K562 (cell line): ENCODE data around the gene OXSR1. TPM values are rescaled to one million over a fixed set of nuclear protein-coding genes. Genes with fewer than 3 reads are reported as not detected.

Experiments used
- CHD2 ChIP-seq: IDR thresholded peaks from 2 replicates; pipeline ENCODE4 v1.6.1; 2011; ENCODE audit warnings: low read depth, low read length
- COPS2 ChIP-seq: fragments of 450-650 bp; conservative IDR thresholded peaks from 2 replicates; pipeline ENCODE4 v1.6.1; 2016; ENCODE audit warnings: mild to moderate bottlenecking, moderate library complexity
- ELF2 ChIP-seq: fragments of 250-450 bp; sonication (Bioruptor Pico); IDR thresholded peaks from 2 replicates; pipeline ENCODE4 v1.5.0; 2021; ENCODE audit warnings: mild to moderate bottlenecking
- JUN ChIP-seq, 2 experiments: sonication (generic) in 1 of 2; formaldehyde crosslinking in 1 of 2; IDR thresholded peaks; 2 replicates each; pipeline versions ENCODE4 v1.6.1 to v1.8.0; 2012 to 2022; ENCODE audit warnings: borderline replicate concordance in 2 of 2, mild to moderate bottlenecking in 2 of 2, improper control_type of control experiment in 1 of 2, low read depth in 1 of 2, low read length in 1 of 2, missing genetic modification reagents in 1 of 2
- NCOR1 ChIP-seq: fragments of 450-650 bp; IDR thresholded peaks from 2 replicates; pipeline ENCODE4 v1.6.1; 2016; ENCODE audit warnings: mild to moderate bottlenecking, moderate library complexity
- NELFE ChIP-seq: IDR thresholded peaks from 2 replicates; pipeline ENCODE4 v1.6.1; 2011; ENCODE audit warnings: mild to moderate bottlenecking; ENCODE audit not compliant: insufficient read depth, insufficient read length
- NFE2L1 ChIP-seq: fragments of 450-650 bp; IDR thresholded peaks from 2 replicates; pipeline ENCODE4 v1.6.1; 2016; ENCODE audit warnings: missing genetic modification characterization, low read depth, mild to moderate bottlenecking, missing compliant biosample characterization, moderate library complexity, borderline replicate concordance
- NFRKB ChIP-seq: fragments of 450-650 bp; IDR thresholded peaks from 2 replicates; pipeline ENCODE4 v1.6.1; 2016; ENCODE audit warnings: low read depth
- NR2F6 ChIP-seq: fragments of 450-650 bp; formaldehyde crosslinking; IDR thresholded peaks from 2 replicates; pipeline ENCODE4 v1.4.0; 2020; ENCODE audit warnings: mild to moderate bottlenecking
- RBBP5 ChIP-seq: fragments of 200-600 bp; sonication (generic); IDR thresholded peaks from 2 replicates; pipeline ENCODE4 v1.6.1; 2012; ENCODE audit warnings: borderline replicate concordance, mild to moderate bottlenecking, low read length, control low read depth, inconsistent platforms; ENCODE audit not compliant: insufficient read depth, poor library complexity, severe bottlenecking
- RBM39 ChIP-seq: fragments of 200-400 bp; formaldehyde crosslinking; optimal IDR thresholded peaks from 2 replicates; pipeline ENCODE3; 2018; ENCODE audit warnings: low read depth, low read length
- TAF9B ChIP-seq: fragments of 450-650 bp; IDR thresholded peaks from 2 replicates; pipeline ENCODE4 v1.6.1; 2018; ENCODE audit warnings: mild to moderate bottlenecking; ENCODE audit not compliant: partially characterized antibody
- ZNF212 ChIP-seq: fragments of 450-650 bp; formaldehyde crosslinking; IDR thresholded peaks from 2 replicates; pipeline ENCODE4 v1.4.0; 2020; ENCODE audit warnings: mild to moderate bottlenecking
- ZNF347 ChIP-seq: fragments of 450-650 bp; formaldehyde crosslinking; IDR thresholded peaks from 2 replicates; pipeline ENCODE4 v1.4.0; 2020; ENCODE audit warnings: low read depth, mild to moderate bottlenecking, moderate library complexity
- polyA plus RNA-seq, 8 experiments: library from polyadenylated mRNA; depleted of rRNA in 4 of 8; stranded (reverse) in 5 of 8; unstranded in 3 of 8; fragments of >200 nt; fragmentation: Nextera tagmentation in 2 of 8; fragmentation: Illumina TruSeq in 1 of 8; extraction: Ambion mirVana in 2 of 8; extraction: Trizol in 1 of 8; gene quantifications; 2 replicates each; pipeline versions ENCODE4 v1.2.1 to v1.2.3, GENCODE V29; 2011 to 2014; ENCODE audit warnings: inconsistent platforms in 1 of 8, missing spikeins in 1 of 8
- total RNA-seq, 7 experiments: library from RNA; depleted of rRNA in 6 of 7; stranded (reverse); fragments of >200 nt in 6 of 7; fragmentation: Illumina TruSeq in 2 of 7; extraction: Trizol in 2 of 7; gene quantifications; 2 replicates each; pipeline versions ENCODE4 v1.2.1 to v1.2.3, GENCODE V29; 2011 to 2021; ENCODE audit warnings: low replicate concordance in 1 of 7
- TF ChIP-seq, protein P1 (sequence below): fragments of 150-350 bp; conservative IDR thresholded peaks from 2 replicates; pipeline ENCODE4 v1.6.1; 2014; ENCODE audit warnings: low read length
- TF ChIP-seq, protein P2 (sequence below): fragments of 200-600 bp; sonication (generic); IDR thresholded peaks from one replicate; pipeline ENCODE4 v1.6.1; 2012; ENCODE audit warnings: mild to moderate bottlenecking, low read depth, low read length, inconsistent platforms

OXSR1 gene
- total and polyA plus RNA-seq, 9 of the 15 experiments (the other 6 are each of a cell fraction or from before 2014, with no cell fraction given), result 15.7 to 87.6 (median 48.7) TPM

DNA sequence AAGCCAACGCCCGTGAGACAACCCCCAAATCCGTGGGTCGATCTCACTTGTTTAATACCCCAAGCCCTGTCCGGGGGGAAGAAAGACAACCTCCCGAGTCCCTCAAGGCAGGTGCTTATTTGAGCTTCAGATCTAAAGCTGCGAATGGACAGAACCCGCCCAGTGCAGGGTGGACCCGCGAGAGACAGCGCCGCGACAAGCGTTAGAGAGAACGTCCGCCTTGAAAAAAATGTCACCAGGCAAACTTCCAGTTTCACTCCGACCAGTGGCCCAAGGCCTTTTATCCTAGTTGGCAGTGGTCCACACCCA lies 740 bp upstream of the OXSR1 start (continued):
- TF ChIP-seq NELFE (no peak), ELF2 (CRISPR knock-in tag) (no peak), JUN (IDR thresholded peaks at IDR 0.05; ENCODE audit: borderline replicate concordance, low read depth, low read length) (no peak), JUN (CRISPR knock-in tag; IDR thresholded peaks at IDR 0.05; ENCODE audit: borderline replicate concordance) (no peak), NFRKB (0 out of 2 replicates have a peak, but pooled peaks have one; percentile 39), TAF9B (peak; percentile 71), ZNF347 (no peak), RBBP5 (no peak), RBM39 (no peak), ZNF212 (CRISPR knock-in tag) (no peak), NFE2L1 (tag) (no peak), COPS2 (no peak), NR2F6 (CRISPR knock-in tag) (no peak), CHD2 (0 out of 2 replicates have a peak, but pooled peaks have one; percentile 14), NCOR1 (no peak)
- TF ChIP-seq, protein P1, sequence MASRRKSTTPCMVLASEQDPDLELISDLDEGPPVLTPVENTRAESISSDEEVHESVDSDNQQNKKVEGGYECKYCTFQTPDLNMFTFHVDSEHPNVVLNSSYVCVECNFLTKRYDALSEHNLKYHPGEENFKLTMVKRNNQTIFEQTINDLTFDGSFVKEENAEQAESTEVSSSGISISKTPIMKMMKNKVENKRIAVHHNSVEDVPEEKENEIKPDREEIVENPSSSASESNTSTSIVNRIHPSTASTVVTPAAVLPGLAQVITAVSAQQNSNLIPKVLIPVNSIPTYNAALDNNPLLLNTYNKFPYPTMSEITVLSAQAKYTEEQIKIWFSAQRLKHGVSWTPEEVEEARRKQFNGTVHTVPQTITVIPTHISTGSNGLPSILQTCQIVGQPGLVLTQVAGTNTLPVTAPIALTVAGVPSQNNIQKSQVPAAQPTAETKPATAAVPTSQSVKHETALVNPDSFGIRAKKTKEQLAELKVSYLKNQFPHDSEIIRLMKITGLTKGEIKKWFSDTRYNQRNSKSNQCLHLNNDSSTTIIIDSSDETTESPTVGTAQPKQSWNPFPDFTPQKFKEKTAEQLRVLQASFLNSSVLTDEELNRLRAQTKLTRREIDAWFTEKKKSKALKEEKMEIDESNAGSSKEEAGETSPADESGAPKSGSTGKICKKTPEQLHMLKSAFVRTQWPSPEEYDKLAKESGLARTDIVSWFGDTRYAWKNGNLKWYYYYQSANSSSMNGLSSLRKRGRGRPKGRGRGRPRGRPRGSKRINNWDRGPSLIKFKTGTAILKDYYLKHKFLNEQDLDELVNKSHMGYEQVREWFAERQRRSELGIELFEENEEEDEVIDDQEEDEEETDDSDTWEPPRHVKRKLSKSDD, result no peak
- TF ChIP-seq, protein P2, sequence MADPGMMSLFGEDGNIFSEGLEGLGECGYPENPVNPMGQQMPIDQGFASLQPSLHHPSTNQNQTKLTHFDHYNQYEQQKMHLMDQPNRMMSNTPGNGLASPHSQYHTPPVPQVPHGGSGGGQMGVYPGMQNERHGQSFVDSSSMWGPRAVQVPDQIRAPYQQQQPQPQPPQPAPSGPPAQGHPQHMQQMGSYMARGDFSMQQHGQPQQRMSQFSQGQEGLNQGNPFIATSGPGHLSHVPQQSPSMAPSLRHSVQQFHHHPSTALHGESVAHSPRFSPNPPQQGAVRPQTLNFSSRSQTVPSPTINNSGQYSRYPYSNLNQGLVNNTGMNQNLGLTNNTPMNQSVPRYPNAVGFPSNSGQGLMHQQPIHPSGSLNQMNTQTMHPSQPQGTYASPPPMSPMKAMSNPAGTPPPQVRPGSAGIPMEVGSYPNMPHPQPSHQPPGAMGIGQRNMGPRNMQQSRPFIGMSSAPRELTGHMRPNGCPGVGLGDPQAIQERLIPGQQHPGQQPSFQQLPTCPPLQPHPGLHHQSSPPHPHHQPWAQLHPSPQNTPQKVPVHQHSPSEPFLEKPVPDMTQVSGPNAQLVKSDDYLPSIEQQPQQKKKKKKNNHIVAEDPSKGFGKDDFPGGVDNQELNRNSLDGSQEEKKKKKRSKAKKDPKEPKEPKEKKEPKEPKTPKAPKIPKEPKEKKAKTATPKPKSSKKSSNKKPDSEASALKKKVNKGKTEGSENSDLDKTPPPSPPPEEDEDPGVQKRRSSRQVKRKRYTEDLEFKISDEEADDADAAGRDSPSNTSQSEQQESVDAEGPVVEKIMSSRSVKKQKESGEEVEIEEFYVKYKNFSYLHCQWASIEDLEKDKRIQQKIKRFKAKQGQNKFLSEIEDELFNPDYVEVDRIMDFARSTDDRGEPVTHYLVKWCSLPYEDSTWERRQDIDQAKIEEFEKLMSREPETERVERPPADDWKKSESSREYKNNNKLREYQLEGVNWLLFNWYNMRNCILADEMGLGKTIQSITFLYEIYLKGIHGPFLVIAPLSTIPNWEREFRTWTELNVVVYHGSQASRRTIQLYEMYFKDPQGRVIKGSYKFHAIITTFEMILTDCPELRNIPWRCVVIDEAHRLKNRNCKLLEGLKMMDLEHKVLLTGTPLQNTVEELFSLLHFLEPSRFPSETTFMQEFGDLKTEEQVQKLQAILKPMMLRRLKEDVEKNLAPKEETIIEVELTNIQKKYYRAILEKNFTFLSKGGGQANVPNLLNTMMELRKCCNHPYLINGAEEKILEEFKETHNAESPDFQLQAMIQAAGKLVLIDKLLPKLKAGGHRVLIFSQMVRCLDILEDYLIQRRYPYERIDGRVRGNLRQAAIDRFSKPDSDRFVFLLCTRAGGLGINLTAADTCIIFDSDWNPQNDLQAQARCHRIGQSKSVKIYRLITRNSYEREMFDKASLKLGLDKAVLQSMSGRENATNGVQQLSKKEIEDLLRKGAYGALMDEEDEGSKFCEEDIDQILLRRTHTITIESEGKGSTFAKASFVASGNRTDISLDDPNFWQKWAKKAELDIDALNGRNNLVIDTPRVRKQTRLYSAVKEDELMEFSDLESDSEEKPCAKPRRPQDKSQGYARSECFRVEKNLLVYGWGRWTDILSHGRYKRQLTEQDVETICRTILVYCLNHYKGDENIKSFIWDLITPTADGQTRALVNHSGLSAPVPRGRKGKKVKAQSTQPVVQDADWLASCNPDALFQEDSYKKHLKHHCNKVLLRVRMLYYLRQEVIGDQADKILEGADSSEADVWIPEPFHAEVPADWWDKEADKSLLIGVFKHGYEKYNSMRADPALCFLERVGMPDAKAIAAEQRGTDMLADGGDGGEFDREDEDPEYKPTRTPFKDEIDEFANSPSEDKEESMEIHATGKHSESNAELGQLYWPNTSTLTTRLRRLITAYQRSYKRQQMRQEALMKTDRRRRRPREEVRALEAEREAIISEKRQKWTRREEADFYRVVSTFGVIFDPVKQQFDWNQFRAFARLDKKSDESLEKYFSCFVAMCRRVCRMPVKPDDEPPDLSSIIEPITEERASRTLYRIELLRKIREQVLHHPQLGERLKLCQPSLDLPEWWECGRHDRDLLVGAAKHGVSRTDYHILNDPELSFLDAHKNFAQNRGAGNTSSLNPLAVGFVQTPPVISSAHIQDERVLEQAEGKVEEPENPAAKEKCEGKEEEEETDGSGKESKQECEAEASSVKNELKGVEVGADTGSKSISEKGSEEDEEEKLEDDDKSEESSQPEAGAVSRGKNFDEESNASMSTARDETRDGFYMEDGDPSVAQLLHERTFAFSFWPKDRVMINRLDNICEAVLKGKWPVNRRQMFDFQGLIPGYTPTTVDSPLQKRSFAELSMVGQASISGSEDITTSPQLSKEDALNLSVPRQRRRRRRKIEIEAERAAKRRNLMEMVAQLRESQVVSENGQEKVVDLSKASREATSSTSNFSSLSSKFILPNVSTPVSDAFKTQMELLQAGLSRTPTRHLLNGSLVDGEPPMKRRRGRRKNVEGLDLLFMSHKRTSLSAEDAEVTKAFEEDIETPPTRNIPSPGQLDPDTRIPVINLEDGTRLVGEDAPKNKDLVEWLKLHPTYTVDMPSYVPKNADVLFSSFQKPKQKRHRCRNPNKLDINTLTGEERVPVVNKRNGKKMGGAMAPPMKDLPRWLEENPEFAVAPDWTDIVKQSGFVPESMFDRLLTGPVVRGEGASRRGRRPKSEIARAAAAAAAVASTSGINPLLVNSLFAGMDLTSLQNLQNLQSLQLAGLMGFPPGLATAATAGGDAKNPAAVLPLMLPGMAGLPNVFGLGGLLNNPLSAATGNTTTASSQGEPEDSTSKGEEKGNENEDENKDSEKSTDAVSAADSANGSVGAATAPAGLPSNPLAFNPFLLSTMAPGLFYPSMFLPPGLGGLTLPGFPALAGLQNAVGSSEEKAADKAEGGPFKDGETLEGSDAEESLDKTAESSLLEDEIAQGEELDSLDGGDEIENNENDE, result no peak
